CD4-positive, alpha-beta T cell treated with Interleukin-15 for 1 hour (primary cell): Measurements from ENCODE around the gene CADM1.

Experiments
- DNase-seq: peaks from one replicate; pipeline ENCODE4 v3.0.0-alpha.2; 2020

CADM1 gene

DNA sequence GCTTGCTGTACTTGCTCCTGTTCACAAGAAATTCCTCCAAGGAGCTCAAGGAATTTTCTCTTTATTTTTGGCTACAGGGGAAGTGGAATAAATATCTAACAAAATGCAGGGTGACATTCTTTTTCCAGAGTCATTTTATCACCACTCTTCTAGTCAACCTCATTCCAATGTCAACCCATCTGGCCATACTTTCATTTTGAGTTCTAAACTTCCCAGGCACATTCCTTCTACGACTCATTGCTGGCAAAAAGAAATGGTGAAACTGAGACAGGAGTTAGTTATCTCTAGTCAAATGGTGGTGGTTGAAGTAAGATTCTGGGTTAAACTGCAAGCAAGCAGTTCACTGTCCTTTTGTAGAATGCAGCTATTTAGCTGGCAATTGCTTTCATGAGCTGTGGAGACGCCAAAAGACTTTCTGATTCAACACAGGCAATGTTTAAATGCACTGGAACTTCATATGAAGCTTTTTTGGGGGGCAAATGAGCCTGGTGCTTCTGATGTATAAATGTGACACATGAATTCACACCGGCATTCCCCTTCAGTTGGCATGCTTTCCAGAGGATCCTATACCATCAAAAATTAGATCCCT is 304.6 kb downstream of the CADM1 start:
- DNase-seq: no peak

DNA sequence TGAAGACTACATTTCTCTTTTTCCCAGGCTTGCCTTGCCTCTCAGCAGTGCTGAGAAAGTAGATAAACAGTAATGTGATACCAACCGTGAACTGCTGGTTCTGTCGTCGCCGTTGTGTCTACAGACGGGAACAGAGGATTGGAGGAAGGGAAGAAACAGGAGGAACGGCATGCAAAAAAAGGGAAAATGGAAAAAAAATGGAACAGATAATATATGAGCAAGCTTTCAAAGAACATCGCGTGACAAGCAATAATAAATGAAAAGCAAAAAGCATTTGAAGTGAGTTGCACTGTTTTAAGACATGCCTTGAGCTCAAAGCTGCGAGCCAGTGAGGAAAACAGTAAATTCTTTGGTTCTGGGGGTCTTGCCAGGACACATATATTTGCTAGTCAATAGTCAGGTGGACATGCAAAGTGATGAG is 305.9 kb downstream of the CADM1 start:
- DNase-seq: no peak

DNA sequence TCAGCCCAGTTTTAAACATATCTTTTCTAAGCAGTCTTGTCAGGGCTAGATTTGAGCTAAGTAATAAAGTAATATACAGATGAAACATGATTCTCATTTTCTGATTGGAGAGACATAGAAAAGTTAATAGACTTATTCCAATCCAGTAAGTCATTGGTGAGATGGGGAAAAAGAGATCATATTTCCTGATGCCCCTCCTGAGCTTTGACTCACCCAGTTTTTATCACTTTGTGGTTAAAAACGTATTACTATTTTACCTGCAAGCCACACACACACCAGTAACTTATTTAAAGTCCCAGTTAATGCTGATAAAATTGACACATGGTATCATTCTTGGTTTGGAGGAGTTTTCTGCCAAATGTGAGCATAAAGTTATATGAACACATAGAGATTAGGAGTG is 306.8 kb downstream of the CADM1 start:
- no peak for DNase-seq

DNA sequence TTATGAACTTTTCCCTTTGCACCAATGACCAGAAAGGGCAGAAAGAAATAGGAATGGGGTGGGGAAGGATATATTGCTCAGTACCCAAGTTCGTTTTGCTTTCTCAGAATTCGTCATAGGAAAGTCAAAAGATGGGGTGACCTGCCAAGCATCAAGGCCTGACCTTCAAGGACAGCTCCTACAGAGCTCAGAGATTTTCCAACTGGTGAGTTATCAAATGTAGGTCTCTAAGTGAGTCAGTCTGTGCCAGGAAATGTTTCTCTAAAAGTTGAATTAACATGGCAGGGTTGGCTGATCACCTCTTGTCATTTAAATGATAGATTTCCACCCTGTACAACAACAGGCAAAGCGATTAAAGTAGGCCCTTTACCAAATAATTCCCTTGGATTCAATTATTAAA is 307.2 kb downstream of the CADM1 start:
- DNase-seq: no peak

DNA sequence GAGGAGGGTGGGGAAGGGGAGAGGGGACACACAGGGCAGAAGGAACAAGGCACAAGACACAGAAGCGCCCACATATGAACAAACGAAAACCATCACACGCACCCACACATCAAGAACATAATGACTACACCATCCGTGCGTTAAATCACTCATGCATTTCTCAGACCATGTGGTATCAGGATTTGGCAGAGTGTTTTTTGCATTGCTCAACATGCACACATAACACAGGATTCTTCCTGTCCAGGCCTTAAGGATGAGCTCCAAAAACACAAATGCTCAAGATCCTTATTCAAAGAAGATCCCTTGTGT is 309.5 kb downstream of the CADM1 start:
- no peak for DNase-seq

DNA sequence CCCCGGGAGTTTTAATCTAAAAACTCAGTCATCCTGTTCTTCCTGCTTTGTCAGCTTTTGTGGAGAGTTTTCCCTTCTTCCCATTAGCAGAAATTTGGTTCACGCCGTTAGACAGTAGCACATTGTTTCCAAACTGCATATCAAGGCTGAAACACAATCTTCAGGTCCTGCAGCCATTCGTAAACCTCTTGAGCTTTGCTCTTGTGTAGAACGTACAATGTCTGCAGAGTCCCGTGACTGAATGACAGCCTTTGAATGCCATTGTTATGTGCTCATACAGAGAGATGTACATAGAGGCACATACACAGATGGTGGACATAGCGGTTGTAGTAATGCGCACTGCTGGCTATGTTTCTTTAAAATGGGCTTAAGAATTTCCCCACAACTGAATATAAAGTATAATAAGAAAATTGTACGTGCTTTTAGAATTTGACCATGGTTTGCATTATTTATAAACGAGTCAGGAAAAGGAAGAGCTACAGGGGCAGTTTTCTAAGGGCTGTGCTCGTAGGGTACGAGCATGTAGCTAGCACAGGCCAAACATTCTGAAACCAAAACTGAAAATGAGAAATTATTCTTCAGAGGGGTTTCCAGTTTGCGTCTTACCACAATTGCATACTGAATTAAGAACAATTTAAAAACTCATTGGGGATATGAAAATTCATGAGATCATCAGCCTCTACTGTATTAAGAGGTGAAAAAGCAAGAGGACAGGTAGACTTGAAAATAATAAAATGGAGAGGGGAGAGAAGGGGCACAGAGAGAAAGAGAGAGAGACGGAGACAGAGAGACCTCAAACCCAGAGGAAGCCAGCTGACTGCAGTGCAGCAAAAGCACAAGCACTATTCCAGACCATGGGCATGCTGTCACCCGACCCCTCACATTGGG is 310.1 kb downstream of the CADM1 start:
- no peak for DNase-seq

DNA sequence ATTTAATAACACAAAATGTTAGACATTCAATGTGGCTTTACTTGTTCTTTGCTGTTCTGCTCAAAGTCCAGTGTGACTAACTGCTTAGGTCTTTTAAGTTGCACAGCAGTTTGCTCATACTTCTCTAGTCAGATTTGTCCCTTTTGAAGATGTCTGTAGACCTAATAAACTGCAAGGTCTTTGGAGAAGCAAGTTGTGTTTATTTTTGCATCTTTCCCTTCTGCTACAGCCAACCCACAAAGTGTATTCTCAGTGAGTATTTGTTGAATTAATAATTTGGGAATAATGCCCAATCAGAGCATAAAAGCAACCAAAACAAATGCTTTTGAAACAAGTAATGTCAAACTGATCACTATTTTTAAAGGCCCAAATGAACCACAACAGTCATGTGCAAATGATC is 312.5 kb downstream of the CADM1 start:
- no peak for DNase-seq

DNA sequence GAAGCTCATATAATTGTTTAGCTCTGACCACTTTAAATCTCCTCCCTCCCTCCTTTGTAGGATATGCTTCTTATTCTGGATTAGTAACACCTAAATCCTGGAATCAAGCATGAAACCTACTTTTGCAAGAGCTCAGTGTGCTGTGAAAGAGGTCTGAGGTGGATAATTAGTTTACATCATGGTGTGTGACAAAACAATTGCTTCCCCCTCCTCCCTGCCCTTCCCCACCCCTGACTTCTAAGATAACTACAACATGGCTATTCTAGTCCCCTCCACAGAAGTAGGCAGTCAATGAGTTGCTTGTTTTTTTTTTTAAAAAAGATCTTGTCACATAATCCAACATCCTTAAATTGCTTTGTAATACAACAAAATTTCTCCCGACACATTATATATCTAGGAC is 314.0 kb downstream of the CADM1 start:
- no peak for DNase-seq

DNA sequence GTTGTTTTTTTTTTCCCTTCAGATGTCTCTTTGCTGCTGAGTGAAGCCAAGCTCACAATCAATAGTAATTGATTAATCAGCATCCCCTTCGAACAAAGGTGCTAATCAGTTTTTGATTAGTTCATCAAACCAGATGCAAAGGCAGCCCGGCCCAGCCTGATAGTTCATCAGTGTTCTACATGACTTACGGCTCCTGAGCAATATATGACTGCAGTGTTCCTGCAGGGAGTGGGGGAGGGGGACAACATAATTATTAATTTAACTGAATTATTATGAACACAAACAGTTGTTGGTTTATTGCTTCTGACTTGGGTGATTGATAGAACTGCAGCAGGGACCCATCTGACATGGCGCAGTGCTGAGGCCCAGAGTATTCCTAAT is 315.3 kb downstream of the CADM1 start:
- DNase-seq: no peak

DNA sequence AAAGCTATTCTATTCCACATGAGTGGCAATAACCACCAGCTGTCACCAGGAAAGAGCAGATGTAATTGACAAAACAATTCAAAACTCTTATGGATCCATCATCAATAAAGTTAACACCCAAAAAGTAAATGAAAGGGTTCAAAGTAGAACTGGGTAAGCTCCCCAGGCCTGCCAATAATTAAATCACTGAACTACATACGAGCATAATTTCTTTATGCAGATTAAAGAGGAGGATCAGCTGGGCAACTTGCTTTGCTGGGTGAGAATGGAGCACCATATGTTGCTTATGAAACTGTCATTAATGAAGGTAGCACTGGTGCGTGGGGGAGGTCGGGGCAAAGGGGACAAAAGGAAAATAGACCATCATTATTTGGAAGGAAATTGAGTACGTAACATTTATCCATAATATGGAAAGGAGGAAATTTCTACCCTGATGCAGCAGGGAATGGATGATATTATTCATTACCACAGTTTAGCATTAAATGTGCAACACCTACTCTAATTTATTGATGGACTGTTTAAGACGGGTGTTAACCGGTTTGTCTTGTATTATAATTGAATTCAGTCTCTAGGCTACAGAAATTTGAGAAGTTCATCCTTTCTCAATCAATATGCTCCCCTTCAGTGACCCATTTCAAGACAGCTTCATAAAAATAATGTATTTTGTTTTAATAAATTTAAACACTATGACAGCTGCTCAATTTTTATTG is 315.9 kb downstream of the CADM1 start:
- DNase-seq: no peak

DNA sequence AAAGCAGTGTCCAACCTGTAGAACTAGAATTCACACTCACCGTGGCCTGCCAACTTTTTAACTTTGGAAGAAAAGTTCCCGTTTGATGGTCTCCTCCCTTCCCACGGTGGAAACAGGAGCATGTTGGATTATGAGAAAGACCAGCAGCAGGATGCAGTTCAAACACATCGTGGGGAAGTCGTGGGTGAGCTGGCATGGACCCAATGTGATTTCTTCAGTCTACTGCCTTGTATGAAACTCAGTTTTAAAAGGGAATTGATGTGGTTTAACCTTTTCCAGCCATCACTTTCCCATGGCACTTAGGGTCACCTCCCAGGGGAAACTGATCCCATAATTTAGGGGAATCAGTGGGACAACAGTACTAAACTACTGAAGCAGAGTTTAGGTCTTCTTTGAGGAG is 318.3 kb downstream of the CADM1 start:
- DNase-seq: no peak

DNA sequence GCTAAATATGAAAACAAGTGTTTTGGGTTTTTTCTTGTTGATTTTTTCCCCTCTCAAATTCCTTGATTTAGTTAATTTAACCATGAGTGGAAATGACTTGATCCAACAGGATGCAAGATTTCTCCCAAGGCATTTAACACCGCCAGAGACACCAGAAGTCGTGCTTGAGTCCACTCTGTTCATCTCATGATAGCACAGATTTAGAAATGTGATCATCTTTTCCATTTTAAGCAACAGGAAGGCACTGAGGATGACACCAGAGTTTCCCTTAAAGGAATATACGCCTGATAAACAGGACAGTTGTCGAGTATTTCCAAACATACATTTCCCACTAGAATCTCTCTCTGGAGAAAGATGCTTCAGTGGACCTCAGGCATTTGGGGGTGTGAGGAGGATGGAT is 318.7 kb downstream of the CADM1 start:
- DNase-seq: no peak

DNA sequence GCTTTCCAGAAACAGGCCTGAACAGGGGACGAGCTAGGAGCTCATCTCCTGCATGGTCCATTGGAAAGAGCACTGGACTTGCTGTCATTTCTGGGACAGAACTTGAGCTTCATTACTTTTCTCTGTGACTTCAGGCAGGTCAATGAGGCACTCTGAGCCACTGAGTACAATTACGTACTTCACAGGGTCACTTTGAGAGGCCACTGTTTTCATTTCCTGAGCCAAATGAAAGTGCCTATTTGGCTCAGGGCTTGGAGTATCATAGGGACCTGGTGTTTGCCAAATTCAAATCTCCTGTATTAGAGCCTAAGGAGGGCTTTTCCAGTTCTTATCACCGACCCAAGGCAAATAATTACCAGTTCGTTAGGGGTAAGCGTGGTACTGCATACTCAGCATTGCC is 319.3 kb downstream of the CADM1 start:
- DNase-seq: no peak

DNA sequence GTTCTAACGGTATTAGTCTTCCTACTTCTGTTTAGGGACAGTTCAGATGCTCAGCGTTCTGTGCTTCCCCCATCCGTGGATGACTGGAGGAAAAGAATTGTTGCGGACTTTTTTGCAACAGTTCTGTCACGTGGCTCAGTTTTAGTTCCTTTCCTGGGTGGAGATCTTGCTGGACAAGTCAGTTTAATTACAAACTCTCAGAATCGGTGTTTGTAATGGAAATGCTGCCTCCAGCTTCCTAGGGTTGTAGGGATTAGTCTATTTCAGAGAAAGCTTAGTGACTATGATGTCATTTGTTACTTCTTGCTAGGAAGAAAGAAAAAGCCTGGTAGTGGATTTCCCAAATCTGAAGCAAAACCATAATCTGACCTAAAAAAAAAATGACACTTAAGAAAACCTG is 320.4 kb downstream of the CADM1 start:
- no peak for DNase-seq

DNA sequence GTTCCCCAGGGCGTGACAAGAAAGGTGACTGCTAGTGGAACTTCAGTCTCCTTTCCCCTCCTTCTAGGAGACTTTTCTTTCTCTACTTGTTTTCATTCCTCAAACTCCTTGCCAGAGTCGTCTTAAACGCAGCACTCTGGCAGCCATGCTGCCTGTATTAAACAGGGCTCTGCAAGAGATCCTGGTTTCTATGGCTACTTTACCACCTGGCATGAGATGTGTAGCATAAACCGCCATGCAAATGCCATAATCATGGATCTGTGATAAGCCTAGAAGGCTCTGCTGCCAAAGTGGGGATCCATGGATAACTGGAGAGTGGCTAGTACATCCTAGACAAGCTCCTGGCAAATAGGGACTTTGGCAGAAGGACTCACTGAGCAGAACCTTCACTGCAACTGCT is 321.1 kb downstream of the CADM1 start:
- no peak for DNase-seq

DNA sequence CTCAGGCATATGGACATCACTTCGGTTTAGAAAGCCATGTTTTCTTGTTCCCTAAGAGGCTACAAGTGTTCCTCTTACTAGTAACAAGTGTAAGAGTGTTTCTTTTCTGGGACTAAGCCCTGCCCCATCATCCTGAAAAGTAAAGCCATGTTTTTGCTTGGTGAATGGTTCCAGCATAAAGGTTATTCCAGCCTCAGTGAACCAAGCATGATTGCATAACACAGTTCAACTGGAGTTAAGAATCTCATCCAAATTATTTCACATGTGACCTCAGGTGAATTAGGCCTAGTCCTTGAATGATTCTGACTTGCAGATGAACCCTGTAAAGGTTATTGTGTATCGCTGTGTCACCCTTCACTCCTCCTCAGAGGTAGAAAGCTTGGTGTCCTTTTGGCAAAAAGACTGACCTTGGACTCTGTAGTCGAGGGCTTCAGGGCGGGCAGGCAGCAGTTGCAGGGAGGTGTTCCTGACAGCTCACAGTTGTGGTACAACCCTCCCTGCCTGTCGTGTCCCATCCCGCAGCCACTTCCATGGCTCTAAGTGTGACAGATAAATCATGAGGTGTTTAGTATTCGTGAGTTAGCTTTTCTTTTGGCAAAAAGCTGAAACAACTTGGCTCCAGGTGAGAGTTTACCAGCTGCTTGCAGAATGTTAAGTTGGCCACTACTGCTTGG is 321.8 kb downstream of the CADM1 start:
- no peak for DNase-seq

DNA sequence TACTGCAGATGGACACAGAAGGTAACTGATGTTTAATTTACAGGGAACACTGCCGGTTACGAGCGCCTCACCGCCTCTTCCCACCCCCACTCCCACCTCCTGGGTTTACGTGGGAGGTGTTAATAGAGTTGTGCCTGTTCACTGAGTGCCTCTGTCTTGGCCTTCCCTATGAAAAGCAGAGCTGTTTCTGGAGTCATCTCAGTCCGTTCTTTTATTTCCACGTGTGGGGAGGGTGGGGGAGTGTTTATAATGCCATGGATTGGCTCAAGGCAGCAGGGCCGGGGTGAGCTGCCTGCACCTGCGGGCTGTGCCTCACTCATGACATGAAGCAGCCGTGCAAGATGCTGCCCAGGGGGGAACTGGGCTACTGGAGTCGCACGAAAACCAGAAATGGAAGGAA is 322.7 kb downstream of the CADM1 start:
- no peak for DNase-seq

DNA sequence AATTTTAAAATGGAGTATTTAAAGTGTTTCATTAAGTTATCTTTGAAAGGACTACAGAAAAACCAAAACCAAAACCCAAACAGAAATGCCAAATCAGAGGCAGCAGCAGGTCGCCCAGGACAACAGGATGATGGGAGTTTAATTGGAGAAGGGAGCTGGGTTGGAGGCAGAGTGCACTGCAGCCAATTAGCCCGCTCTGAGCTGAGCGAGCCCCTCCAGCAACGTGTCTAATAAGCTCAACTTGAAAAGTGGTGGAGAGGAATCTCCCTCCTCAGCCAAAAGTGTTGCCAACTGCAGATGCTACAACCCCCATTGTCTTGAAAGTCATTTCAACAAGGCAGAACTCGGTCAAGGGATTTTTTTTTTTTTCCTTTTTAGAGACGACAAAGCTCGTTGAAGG is 323.9 kb downstream of the CADM1 start:
- DNase-seq: no peak

DNA sequence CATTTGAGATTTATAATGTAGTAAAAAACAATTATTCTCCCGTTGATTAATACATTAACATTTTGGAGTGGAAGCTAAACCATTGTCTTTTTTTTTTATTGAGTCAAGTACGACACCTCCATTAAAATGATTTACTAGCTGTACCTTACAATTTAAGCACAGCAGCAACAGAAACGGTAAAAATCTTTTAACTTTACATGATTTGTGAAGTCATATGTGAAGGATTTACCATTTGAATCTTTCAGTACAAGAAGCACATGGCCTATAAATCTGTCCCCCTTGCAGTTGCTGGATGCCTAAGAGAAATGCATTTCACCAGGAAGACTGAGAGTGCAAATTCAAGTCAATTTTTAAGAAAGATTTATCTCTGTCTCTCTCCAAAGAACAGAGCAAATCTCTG is 324.6 kb downstream of the CADM1 start:
- no peak for DNase-seq

DNA sequence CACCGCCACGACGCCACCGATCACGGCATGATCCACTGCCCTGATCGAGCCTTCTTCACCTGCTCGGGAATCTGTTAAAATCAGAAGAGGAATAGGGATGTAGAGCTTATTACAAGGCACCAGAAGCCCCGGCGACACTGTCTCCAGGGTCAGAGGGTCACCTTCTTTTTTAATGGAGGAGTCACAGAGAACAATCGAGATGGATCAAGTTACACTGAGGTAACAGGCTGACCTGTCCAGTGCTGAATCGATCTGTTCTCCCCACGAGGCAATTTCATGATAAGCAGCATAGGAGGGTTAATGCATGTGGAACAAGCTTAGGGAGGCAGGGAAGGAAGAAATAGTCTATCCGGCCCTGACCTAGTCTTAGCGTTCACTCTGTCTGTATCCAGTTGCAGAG is 325.5 kb downstream of the CADM1 start:
- no peak for DNase-seq

DNA sequence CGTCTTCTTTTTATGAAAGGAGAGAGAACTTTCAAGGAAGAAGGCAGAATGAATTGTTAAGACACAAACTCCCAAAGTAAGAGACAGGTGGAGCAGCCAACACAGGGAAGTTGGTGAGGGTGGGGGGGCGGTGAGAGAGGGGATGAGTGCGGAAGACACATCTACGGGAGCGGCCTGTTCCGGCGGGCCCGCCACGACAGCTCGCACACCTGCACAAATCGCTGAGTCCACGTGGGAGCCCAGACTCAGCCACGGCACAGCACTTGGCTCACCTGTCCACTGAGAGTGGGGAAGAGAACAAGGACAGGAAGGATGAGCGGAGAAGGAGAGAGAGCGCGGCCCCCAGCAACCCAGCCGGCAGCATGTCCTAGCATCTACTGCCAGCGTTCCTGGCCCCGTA is 331.1 kb downstream of the CADM1 start:
- no peak for DNase-seq

DNA sequence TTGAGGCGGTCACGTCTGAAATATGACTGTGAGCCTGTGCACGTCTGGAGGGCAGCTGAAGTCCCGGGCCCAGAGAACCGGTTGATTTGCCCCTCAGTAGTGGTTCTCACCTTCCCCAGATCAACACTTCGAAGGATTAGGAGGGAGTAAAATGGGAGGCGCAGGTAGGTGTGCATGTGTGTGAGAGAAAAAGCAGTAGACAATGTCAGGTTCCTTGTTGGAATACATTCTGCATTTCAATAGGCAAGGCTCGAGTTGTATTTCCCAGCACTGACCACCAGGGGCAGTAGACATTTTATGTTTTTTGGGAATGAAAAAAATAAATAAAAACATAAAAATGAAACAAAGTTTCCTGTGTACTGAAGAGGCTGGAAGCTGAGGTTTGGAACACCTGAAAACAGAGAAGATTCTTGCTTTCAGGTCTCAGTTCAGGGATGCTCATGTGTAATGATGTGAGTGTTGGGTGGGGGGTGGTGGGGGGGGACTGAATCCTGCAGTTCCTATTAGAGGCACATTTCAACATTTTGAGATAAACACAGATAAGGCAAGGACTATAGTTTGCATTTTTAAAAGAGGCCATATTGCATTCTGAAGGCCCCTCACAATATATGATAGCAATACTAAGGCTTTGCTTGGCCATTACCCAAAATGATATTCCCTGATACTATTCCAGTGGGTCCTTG is 333.9 kb downstream of the CADM1 start:
- DNase-seq: no peak

DNA sequence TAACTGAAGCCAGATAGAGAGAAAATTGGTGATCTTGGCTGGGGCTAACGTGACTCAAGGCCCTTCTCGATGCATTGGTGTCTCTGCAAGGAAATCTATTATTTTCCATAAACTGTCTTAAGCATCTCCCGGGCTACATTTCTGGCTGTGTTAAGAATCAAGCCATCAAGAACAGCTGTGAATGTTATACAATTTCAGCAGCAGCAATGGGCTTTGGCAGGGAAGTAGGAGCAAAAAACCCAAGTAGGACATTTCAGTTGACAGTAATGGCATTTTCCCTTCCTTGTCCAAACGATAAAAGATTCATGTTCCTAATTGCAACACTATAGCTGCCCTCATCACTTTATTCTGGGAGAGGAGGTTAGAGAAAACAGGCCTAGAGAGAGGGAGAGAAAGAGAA is 335.0 kb downstream of the CADM1 start:
- no peak for DNase-seq
